ENCODE data around the gene CTSA. TPM values are rescaled to one million over a fixed set of nuclear protein-coding genes. Genes with fewer than 3 reads are reported as not detected.

The CTSA gene
- total RNA-seq, 2 donors from 2014 or later = 41.0 to 43.8 TPM

DNA sequence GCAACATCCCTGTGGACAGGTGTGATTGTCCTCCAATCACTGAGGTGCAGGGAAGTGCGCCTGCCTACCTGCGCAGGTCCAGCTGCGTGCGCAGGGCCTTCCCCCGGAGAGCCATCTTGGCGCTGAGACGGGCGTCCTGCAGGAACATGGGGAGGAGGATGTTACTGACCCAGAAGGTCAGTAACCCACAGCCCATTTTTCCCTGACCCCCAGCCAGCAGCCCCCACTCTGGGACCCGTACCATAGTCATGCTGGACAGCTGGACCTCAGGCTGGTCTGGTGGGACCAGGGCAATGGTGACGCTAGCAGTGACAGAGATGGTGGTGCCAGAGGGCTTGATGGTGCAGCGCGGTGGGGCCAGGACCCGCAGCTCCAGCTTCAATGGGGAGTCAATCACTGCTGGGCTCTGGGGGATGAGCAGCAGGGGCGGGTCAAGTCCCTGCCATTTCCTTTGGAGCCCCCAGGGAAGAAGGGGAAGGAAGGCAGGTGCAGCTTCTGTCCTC lies 11.1 kb downstream of the CTSA start:
- H3K9me3 ChIP-seq = no peaks in the 10 kb centered on the region
- intact Hi-C loops (cut with DNase I) = no loop called here
- ATAC-seq = no peak
- H3K4me3 ChIP-seq = no peak overlapping the region
- no peaks in the 10 kb centered on the region for H3K27me3 ChIP-seq
- peaks cover 0 to 21% of the 10 kb centered on the region in 2 donors for H3K36me3 ChIP-seq (replicated peaks in 1 of 2; ENCODE audit: insufficient read depth in 1 of 2, low read depth in 2 of 2)
- H3K4me1 ChIP-seq = no peaks in the 10 kb centered on the region
- 91 to 100% methylated on average over 9 to 14 of the region's 14 CpGs for WGBS, 2 donors
- no peak for TF ChIP-seq POLR2A (IDR thresholded peaks at IDR 0.05)
- TF ChIP-seq, protein P1, sequence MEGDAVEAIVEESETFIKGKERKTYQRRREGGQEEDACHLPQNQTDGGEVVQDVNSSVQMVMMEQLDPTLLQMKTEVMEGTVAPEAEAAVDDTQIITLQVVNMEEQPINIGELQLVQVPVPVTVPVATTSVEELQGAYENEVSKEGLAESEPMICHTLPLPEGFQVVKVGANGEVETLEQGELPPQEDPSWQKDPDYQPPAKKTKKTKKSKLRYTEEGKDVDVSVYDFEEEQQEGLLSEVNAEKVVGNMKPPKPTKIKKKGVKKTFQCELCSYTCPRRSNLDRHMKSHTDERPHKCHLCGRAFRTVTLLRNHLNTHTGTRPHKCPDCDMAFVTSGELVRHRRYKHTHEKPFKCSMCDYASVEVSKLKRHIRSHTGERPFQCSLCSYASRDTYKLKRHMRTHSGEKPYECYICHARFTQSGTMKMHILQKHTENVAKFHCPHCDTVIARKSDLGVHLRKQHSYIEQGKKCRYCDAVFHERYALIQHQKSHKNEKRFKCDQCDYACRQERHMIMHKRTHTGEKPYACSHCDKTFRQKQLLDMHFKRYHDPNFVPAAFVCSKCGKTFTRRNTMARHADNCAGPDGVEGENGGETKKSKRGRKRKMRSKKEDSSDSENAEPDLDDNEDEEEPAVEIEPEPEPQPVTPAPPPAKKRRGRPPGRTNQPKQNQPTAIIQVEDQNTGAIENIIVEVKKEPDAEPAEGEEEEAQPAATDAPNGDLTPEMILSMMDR (IDR thresholded peaks at IDR 0.05) = no peak
- H3K27ac ChIP-seq = no peak overlapping the region
- no peak for DNase-seq

DNA sequence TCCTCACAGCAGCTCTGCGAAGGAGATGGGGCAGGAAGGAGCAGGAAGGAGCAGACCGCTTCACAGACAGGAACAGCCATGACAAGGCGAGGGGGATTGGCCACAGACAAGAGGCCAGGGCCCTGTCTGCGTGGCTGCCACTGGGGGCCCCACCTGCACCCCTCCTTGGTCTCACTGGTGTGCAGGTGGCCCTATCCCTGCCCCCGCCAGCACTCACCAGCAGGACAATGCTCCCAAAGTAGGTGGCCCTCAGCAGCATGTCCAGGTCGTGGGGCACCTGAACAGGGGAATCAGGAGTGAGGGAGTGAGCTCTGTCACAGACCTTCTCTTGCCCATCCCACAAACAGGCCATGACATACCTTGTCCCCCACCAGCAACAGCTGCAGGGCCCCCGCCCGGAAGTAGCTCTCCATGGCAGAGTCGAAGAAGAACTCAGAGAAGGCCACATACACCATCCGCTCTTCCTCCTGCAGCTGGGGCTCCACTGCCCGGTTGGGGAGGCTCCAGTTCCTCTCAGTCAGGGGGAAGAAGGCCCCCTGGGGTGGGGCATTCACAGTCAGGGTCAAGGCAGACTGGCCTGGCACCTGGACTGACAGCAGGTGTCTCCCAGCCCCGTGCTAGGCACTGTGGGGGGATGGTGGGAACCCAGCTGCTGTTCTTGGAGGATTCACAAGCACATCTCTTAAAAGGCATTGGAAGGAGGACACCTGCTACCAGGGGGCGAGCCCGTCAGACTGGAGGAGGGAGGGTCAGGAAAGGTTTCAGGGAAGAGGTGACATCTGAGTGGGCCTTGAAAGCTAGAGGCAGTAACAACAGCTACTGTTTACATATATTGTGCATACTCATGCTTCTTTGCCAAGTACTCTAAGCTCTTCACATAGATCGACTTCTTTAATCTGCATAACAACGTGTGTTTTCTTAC lies 13.7 kb downstream of the CTSA start:
- Histone ChIP-seq H3K27ac (no peak overlapping the region), H3K36me3 (replicated peaks in 1 of 2; ENCODE audit: insufficient read depth in 1 of 2, low read depth in 2 of 2) (peaks cover 0 to 15% of the 10 kb centered on the region in 2 donors), H3K9me3 (no peaks in the 10 kb centered on the region), H3K4me1 (no peaks in the 10 kb centered on the region), H3K4me3 (no peak overlapping the region), H3K27me3 (no peaks in the 10 kb centered on the region)
- no peak for ATAC-seq
- DNase-seq = no peak
- TF ChIP-seq, protein P1 (IDR thresholded peaks at IDR 0.05) = no peak
- no peak for TF ChIP-seq POLR2A (IDR thresholded peaks at IDR 0.05)
- intact Hi-C loops (cut with DNase I) = no loop called here
- WGBS, 2 donors = 79 to 82% methylated on average over 7 to 16 of the region's 16 CpGs

DNA sequence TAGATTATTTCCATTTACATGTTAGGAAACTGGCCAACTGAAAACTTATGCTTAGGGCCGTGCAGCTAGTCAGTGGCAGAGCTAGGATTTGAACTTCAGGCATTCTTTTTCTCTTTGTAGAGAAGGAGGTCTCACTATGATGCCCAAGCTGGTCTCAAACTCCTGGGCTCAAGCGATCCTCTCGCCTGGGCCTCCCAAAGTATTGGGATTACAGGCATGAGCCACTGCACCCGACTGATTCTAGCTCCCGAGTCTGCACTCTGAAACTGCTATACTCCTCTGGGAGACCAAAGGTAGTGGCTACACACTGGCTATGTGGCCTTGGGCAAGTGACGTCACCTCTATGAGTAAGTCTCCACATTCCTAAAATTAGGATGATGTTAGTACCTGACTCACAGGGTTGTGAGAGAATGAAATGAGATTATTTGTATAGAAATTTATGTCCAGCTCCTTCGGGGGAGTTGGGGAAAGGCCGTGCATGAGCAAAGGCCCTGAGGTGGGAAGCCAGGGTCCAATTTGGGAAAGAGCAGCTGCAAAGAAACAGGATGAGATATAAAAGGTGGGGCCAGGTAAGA lies 14.5 kb downstream of the CTSA start:
- no peaks in the 10 kb centered on the region for H3K27me3 ChIP-seq
- no peak overlapping the region for H3K27ac ChIP-seq
- no peak overlapping the region for H3K4me3 ChIP-seq
- no peak for TF ChIP-seq POLR2A (IDR thresholded peaks at IDR 0.05)
- TF ChIP-seq, protein P1 (IDR thresholded peaks at IDR 0.05) = no peak
- intact Hi-C loops (cut with DNase I) = no loop called here
- H3K4me1 ChIP-seq = no peaks in the 10 kb centered on the region
- DNase-seq (no peak), ATAC-seq (no peak)
- H3K9me3 ChIP-seq = no peaks in the 10 kb centered on the region
- WGBS, 2 donors = 88 to 89% methylated on average over 6 to 8 of the region's 8 CpGs
- peaks cover 0 to 15% of the 10 kb centered on the region in 2 donors for H3K36me3 ChIP-seq (replicated peaks in 1 of 2; ENCODE audit: insufficient read depth in 1 of 2, low read depth in 2 of 2)

DNA sequence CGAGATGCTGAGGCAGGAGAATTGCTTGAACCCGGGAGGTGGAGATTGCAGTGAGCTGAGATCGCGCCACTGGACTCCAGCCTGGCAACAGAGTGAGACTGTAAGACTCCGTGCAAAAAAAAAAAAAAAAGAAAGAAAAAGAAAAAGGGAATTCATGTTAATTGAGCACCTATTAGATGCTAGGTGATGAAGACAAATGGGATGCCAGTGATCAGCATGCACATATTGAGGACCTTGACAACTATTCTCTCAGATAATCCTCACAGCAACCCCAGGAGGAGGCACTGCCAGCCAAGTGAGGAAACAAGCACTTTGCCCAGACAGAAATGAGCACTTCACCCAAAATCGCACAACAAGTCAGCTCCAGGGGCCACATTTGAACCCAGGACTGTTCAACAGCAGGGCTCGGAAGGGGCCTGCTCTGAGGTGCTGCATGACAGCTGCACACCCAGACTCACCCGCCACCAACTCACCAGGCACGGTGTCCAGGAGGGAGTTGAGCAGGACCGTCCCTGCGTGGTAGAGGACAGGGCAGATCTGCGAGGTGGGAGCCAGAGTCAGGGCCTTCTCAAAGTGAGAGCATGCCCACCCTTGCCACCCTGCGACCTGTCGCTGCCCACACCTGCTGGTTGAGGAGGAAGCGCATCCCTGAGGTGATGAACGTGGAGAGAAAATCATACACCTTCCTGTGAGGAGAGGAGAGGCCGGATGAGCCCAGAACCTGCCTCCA lies 16.2 kb downstream of the CTSA start:
- intact Hi-C loops (cut with DNase I) = no loop called here
- no peak for ATAC-seq
- Histone ChIP-seq H3K9me3 (no peaks in the 10 kb centered on the region), H3K36me3 (replicated peaks in 1 of 2; ENCODE audit: insufficient read depth in 1 of 2, low read depth in 2 of 2) (peaks cover 0 to 9% of the 10 kb centered on the region in 2 donors), H3K4me3 (no peak overlapping the region), H3K4me1 (peaks cover 15% of the 10 kb centered on the region), H3K27me3 (no peaks in the 10 kb centered on the region), H3K27ac (no peak overlapping the region)
- 91 to 97% methylated on average over 11 to 17 of the region's 17 CpGs for WGBS, 2 donors
- TF ChIP-seq, protein P1 (IDR thresholded peaks at IDR 0.05) = no peak
- no peak for TF ChIP-seq POLR2A (IDR thresholded peaks at IDR 0.05)
- no peak for DNase-seq

All from body of pancreas (tissue), 4 donors.